ENCODE results near the gene LHFPL3. TPM values are rescaled to one million over a fixed set of nuclear protein-coding genes. Genes with fewer than 3 reads are reported as not detected.
"Not testable (repeated sequence)": the region's sequence is repeated elsewhere in the genome, so short reads cannot be mapped to it uniquely, and the experiment has no call there.

The LHFPL3 gene
- total RNA-seq, 4 donors from 2014 or later = not detected

- intact Hi-C loops (cut with DNase I; ENCODE audit: low total_unique reads) = no loop called here
- TF ChIP-seq POLR2A (IDR thresholded peaks at IDR 0.05) (no peak), CTCF (IDR thresholded peaks at IDR 0.05 in 4 of 5, conservative IDR thresholded peaks at IDR 0.05 in 1 of 5) (no peak)
These were observed 594.0 kb downstream of the LHFPL3 start for GRCh38 chr7:104922182-104923009.

GRCh38 chr7:104923010-104923421 lies 594.6 kb downstream of the LHFPL3 start:
- no peak overlapping the region for H3K4me3 ChIP-seq
- peak; percentile 40 to 68 (median 57) for TF ChIP-seq CTCF (IDR thresholded peaks at IDR 0.05 in 4 of 5, conservative IDR thresholded peaks at IDR 0.05 in 1 of 5)
- TF ChIP-seq POLR2A (IDR thresholded peaks at IDR 0.05) = no peak
- peaks cover 0 to 3% of the 10 kb centered on the region in 2 donors for H3K4me1 ChIP-seq
- ATAC-seq (peak; percentile 65 to 68), DNase-seq (peak; percentile 34 to 47)
- in situ Hi-C loops (cut with MboI; ENCODE audit: low sequenced_read_pairs in 4 of 4) = loop anchor here in 1 of 4 donors (25.0 kb wide), 1 partner anchor 686 kb away; no protein-coding TSS in a partner anchor
- no peaks in the 10 kb centered on the region for H3K27me3 ChIP-seq
- H3K36me3 ChIP-seq = no peaks in the 10 kb centered on the region
- no peaks in the 10 kb centered on the region for H3K9me3 ChIP-seq
- intact Hi-C loops (cut with DNase I; ENCODE audit: low total_unique reads) = no loop called here
- peak overlapping the region in 3 of 4 donors; percentile 14 to 48 (median 44) for H3K27ac ChIP-seq

More at GRCh38 chr7:104922182-104923009, 594.0 kb downstream of the LHFPL3 start:
- ATAC-seq (peak in 1 of 2 donors; percentile 30), DNase-seq (no peak)
- Histone ChIP-seq H3K4me1 (peaks cover 0 to 3% of the 10 kb centered on the region in 2 donors), H3K27ac (no peak overlapping the region), H3K36me3 (no peaks in the 10 kb centered on the region), H3K27me3 (no peaks in the 10 kb centered on the region), H3K9me3 (no peaks in the 10 kb centered on the region), H3K4me3 (no peak overlapping the region)
- in situ Hi-C loops (cut with MboI; ENCODE audit: low sequenced_read_pairs in 4 of 4) = loop anchor here in 1 of 4 donors (25.0 kb wide), 1 partner anchor 685 kb away; no protein-coding TSS in a partner anchor

GRCh38 chr7:104926189-104926588 lies 597.8 kb downstream of the LHFPL3 start:
- DNase-seq; intact Hi-C loops (cut with DNase I; ENCODE audit: low total_unique reads); H3K27ac ChIP-seq; in situ Hi-C loops (cut with MboI; ENCODE audit: low sequenced_read_pairs in 4 of 4); H3K9me3 ChIP-seq; H3K36me3 ChIP-seq; ATAC-seq; H3K4me3 ChIP-seq; H3K27me3 ChIP-seq; H3K4me1 ChIP-seq: not testable (repeated sequence)

GRCh38 chr7:104926601-104927041 lies 598.2 kb downstream of the LHFPL3 start:
- in situ Hi-C loops (cut with MboI; ENCODE audit: low sequenced_read_pairs in 4 of 4) = no loop called here

More at GRCh38 chr7:104926601-104927041, 598.2 kb downstream of the LHFPL3 start:
- H3K4me3 ChIP-seq = no peak overlapping the region
- ATAC-seq (no peak), DNase-seq (no peak)
- H3K27ac ChIP-seq = no peak overlapping the region
- intact Hi-C loops (cut with DNase I; ENCODE audit: low total_unique reads) = no loop called here
- no peak for TF ChIP-seq CTCF (IDR thresholded peaks at IDR 0.05 in 4 of 5, conservative IDR thresholded peaks at IDR 0.05 in 1 of 5)
- H3K36me3 ChIP-seq = no peaks in the 10 kb centered on the region
- no peaks in the 10 kb centered on the region for H3K27me3 ChIP-seq
- peaks cover 0 to 3% of the 10 kb centered on the region in 2 donors for H3K4me1 ChIP-seq
- no peaks in the 10 kb centered on the region for H3K9me3 ChIP-seq
